ENCODE measurements around the gene CC2D2A. TPM values are rescaled to one million over a fixed set of nuclear protein-coding genes. Genes with fewer than 3 reads are reported as not detected.

Gene CC2D2A
- total RNA-seq, 1 experiment from 2014 or later = 3.6 TPM

- no peak for TF ChIP-seq POLR2AphosphoS5 (IDR thresholded peaks at IDR 0.05; ENCODE audit: low read depth, low read length)
- TF ChIP-seq CTCF (IDR thresholded peaks at IDR 0.05) = no peak
- TF ChIP-seq REST (IDR thresholded peaks at IDR 0.05; ENCODE audit: insufficient read depth in 1 of 2, low read depth in 2 of 2, low read length in 1 of 2) = no peak
- TF ChIP-seq SIN3A (IDR thresholded peaks at IDR 0.05; ENCODE audit: borderline replicate concordance, insufficient read depth, low read depth, low read length) = no peak
- TF ChIP-seq TCF7L2 (IDR thresholded peaks at IDR 0.05; ENCODE audit: low read depth, low read length) = no peak
- no peak overlapping the region for H3K27ac ChIP-seq (ENCODE audit: low read length)
- no peaks in the 10 kb centered on the region for H3K36me3 ChIP-seq (ENCODE audit: control insufficient read depth, insufficient read depth, low read length)
- no peak for ATAC-seq
- no peak for DNase-seq (ENCODE audit: low read depth, low spot score)
- ChIA-PET CTCF (no interaction called here), POLR2A (no interaction called here)
- TSS peak; percentile 53 for BruUV-seq (replicated peaks)
- intact Hi-C loops (cut with micrococcal nuclease; ENCODE audit: unreplicated experiment) (loop anchor here (10.0 kb wide), 1 partner anchor 153 kb away; no protein-coding TSS in a partner anchor), in situ Hi-C loops (cut with HindIII; ENCODE audit: low pct_unique_long_range_greater_than_20kb, low sequenced_read_pairs) (no loop called here)
- no peaks in the 10 kb centered on the region for H3K9me3 ChIP-seq (ENCODE audit: control insufficient read depth, insufficient read depth, low read depth, low read length)
- H3K4me1 ChIP-seq (ENCODE audit: control insufficient read depth, insufficient read depth, low read length) = no peaks in the 10 kb centered on the region
- no peaks in the 10 kb centered on the region for H3K27me3 ChIP-seq (ENCODE audit: control insufficient read depth, insufficient read depth, low read length)
- no peak overlapping the region for H3K4me3 ChIP-seq (ENCODE audit: low read depth in 2 of 2, low read length in 2 of 2)
Measured at GRCh38 chr4:15481961-15482745, 12.5 kb downstream of the CC2D2A start.

- ChIA-PET CTCF (no interaction called here), POLR2A (no interaction called here)
- H3K27me3 ChIP-seq (ENCODE audit: control insufficient read depth, insufficient read depth, low read length) = no peaks in the 10 kb centered on the region
- no peaks in the 10 kb centered on the region for H3K36me3 ChIP-seq (ENCODE audit: control insufficient read depth, insufficient read depth, low read length)
- H3K9me3 ChIP-seq (ENCODE audit: control insufficient read depth, insufficient read depth, low read depth, low read length) = no peaks in the 10 kb centered on the region
- H3K27ac ChIP-seq (ENCODE audit: low read length) = no peak overlapping the region
- H3K4me3 ChIP-seq (ENCODE audit: low read depth in 2 of 2, low read length in 2 of 2) = no peak overlapping the region
- in situ Hi-C loops (cut with HindIII; ENCODE audit: low pct_unique_long_range_greater_than_20kb, low sequenced_read_pairs) (no loop called here), intact Hi-C loops (cut with micrococcal nuclease; ENCODE audit: unreplicated experiment) (loop anchor here (10.0 kb wide), 1 partner anchor 152 kb away; no protein-coding TSS in a partner anchor)
- TF ChIP-seq TCF7L2 (IDR thresholded peaks at IDR 0.05; ENCODE audit: low read depth, low read length) (no peak), SIN3A (IDR thresholded peaks at IDR 0.05; ENCODE audit: borderline replicate concordance, insufficient read depth, low read depth, low read length) (no peak), CTCF (IDR thresholded peaks at IDR 0.05) (no peak), REST (IDR thresholded peaks at IDR 0.05; ENCODE audit: insufficient read depth in 1 of 2, low read depth in 2 of 2, low read length in 1 of 2) (no peak), POLR2AphosphoS5 (IDR thresholded peaks at IDR 0.05; ENCODE audit: low read depth, low read length) (no peak)
- no peaks in the 10 kb centered on the region for H3K4me1 ChIP-seq (ENCODE audit: control insufficient read depth, insufficient read depth, low read length)
- DNase-seq (ENCODE audit: low read depth, low spot score) (no peak), ATAC-seq (no peak)
- no TSS peak for BruUV-seq (replicated peaks)
Measured at GRCh38 chr4:15482842-15483241, 13.2 kb downstream of the CC2D2A start.

All from Panc1 (cell line).